ENCODE data around the gene PDE8B. TPM values are rescaled to one million over a fixed set of nuclear protein-coding genes. Genes with fewer than 3 reads are reported as not detected.
A peak's percentile ranks its signal among the peaks of the same experiment; 100 is the strongest.

The PDE8B gene
- total and polyA plus RNA-seq, 8 donors = 2.9 to 11.9 (median 6.9) TPM

GRCh38 chr5:77223653-77224052, 13.2 kb downstream of the PDE8B start:
- intact Hi-C loops (cut with DNase I) = no loop called here
- WGBS, 2 donors = 88 to 96% methylated on average over 4 of the region's 4 CpGs
- no peak for FAIRE-seq

GRCh38 chr5:77224672-77225355, 14.3 kb downstream of the PDE8B start:
- no peaks in the 10 kb centered on the region for H3K4me1 ChIP-seq
- H3K36me3 ChIP-seq = no peaks in the 10 kb centered on the region
- ATAC-seq = peak; percentile 45 to 87 (median 72)
- H3K27ac ChIP-seq = no peak overlapping the region
- TF ChIP-seq CTCF (IDR thresholded peaks at IDR 0.05) = no peak
- DNase-seq = no peak
- intact Hi-C loops (cut with DNase I) = no loop called here
- WGBS, 2 donors = 33 to 38% methylated on average over 1 of the region's 1 CpG
- no peaks in the 10 kb centered on the region for H3K9me3 ChIP-seq
- no peak overlapping the region for H3K4me3 ChIP-seq
- FAIRE-seq = no peak
- H3K27me3 ChIP-seq = no peaks in the 10 kb centered on the region

More at GRCh38 chr5:77223653-77224052, 13.2 kb downstream of the PDE8B start:
- no peaks in the 10 kb centered on the region for H3K4me1 ChIP-seq
- H3K4me3 ChIP-seq = no peak overlapping the region
- ATAC-seq (no peak), DNase-seq (no peak)
- no peaks in the 10 kb centered on the region for H3K9me3 ChIP-seq
- H3K27ac ChIP-seq = no peak overlapping the region
- H3K27me3 ChIP-seq = no peaks in the 10 kb centered on the region
- no peaks in the 10 kb centered on the region for H3K36me3 ChIP-seq
- no peak for TF ChIP-seq CTCF (IDR thresholded peaks at IDR 0.05)

DNA sequence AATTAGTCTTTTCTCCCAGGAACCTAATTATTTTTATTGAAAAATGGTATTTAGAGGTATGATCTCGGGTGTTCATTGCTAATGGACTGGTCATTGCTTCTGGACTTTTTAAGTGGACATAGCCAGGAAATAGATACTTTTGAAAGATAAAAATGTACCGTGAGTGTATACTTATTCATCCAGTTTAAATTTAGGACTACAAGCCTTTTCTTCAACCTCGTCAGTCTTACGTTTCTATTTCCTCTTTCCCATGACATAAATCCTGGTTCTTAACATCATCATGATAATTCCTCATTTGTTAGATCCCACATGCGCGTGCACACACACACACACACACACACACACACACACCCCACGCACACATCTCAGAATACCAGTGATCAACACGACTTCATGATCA, 15.1 kb downstream of the PDE8B start:
- no peaks in the 10 kb centered on the region for H3K9me3 ChIP-seq
- no peak overlapping the region for H3K4me3 ChIP-seq
- intact Hi-C loops (cut with DNase I) = no loop called here
- ATAC-seq (no peak), FAIRE-seq (no peak), DNase-seq (no peak)
- H3K4me1 ChIP-seq = no peaks in the 10 kb centered on the region
- 60 to 74% methylated on average over 8 of the region's 8 CpGs for WGBS, 2 donors
- TF ChIP-seq CTCF (IDR thresholded peaks at IDR 0.05) = no peak
- H3K27ac ChIP-seq = no peak overlapping the region
- no peaks in the 10 kb centered on the region for H3K36me3 ChIP-seq
- H3K27me3 ChIP-seq = no peaks in the 10 kb centered on the region

GRCh38 chr5:77229887-77230286, 19.4 kb downstream of the PDE8B start:
- no peak for TF ChIP-seq CTCF (IDR thresholded peaks at IDR 0.05)
- no peaks in the 10 kb centered on the region for H3K36me3 ChIP-seq
- 82 to 90% methylated on average over 4 of the region's 4 CpGs for WGBS, 2 donors
- H3K4me3 ChIP-seq = no peak overlapping the region
- no peak overlapping the region for H3K27ac ChIP-seq
- FAIRE-seq (no peak), ATAC-seq (no peak), DNase-seq (no peak)
- intact Hi-C loops (cut with DNase I) = no loop called here
- no peaks in the 10 kb centered on the region for H3K9me3 ChIP-seq
- no peaks in the 10 kb centered on the region for H3K27me3 ChIP-seq
- no peaks in the 10 kb centered on the region for H3K4me1 ChIP-seq

- 72 to 81% methylated on average over 4 of the region's 4 CpGs for WGBS, 2 donors
- no peak for ATAC-seq
- no peak for FAIRE-seq
Measured at GRCh38 chr5:77230727-77231470, 20.4 kb downstream of the PDE8B start.

More at GRCh38 chr5:77230727-77231470, 20.4 kb downstream of the PDE8B start:
- TF ChIP-seq CTCF (IDR thresholded peaks at IDR 0.05) = no peak
- intact Hi-C loops (cut with DNase I) = no loop called here
- DNase-seq = no peak
- Histone ChIP-seq H3K9me3 (no peaks in the 10 kb centered on the region), H3K36me3 (no peaks in the 10 kb centered on the region), H3K4me1 (no peaks in the 10 kb centered on the region), H3K27me3 (no peaks in the 10 kb centered on the region), H3K4me3 (no peak overlapping the region), H3K27ac (no peak overlapping the region)

Data from pancreas (tissue), 10 donors.